AG04450 (cell line): ENCODE data around the gene PTGIS. TPM values are rescaled to one million over a fixed set of nuclear protein-coding genes. Genes with fewer than 3 reads are reported as not detected.

Experiments
- CTCF ChIA-PET: fragments of 300-600, 350-600 bp; formaldehyde crosslinking; extraction: SDS; loops from one replicate; lab custom pipeline; 2022; ENCODE audit warnings: antibody characterized with exemption, inconsistent platforms; lab: Charles Lee
- POLR2A ChIA-PET: fragments of 350-600 bp; formaldehyde crosslinking; extraction: SDS; loops from one replicate; lab custom pipeline; 2021; ENCODE audit warnings: antibody characterized with exemption, inconsistent platforms; lab: Yijun Ruan, JAX
- DNase-seq: peaks from one replicate; pipeline ENCODE4 v3.0.0-alpha.2; 2011; ENCODE audit warnings: low read depth, low spot score
- H3K27ac ChIP-seq: one replicate; pipeline ENCODE4 v1.5.1; 2012; ENCODE audit warnings: low read depth, low read length, control low read depth
- H3K27me3 ChIP-seq: one replicate; pipeline ENCODE4 v1.6.0; 2012; ENCODE audit warnings: low read length; ENCODE audit not compliant: control insufficient read depth, insufficient read depth
- H3K4me3 ChIP-seq: 2 replicates; pipeline ENCODE4 v1.5.1; 2011; ENCODE audit warnings: mild to moderate bottlenecking, low read depth, low read length, control low read depth
- H3K9me3 ChIP-seq: 2 replicates; pipeline ENCODE4 v1.5.1; 2012; ENCODE audit warnings: low read length; ENCODE audit not compliant: control insufficient read depth, insufficient read depth
- polyA plus RNA-seq: library from polyadenylated mRNA; depleted of rRNA; stranded (reverse); fragments of >200 nt; gene quantifications from 2 replicates; pipeline ENCODE4 v1.2.3, GENCODE V29; 2011
- TF ChIP-seq, protein P1 (sequence below): IDR thresholded peaks from 2 replicates; pipeline ENCODE4 v1.5.1; 2011; ENCODE audit warnings: low read depth, low read length, control low read depth, inconsistent platforms

PTGIS gene
- polyA plus RNA-seq, 1 experiment = 8.1 TPM

DNA sequence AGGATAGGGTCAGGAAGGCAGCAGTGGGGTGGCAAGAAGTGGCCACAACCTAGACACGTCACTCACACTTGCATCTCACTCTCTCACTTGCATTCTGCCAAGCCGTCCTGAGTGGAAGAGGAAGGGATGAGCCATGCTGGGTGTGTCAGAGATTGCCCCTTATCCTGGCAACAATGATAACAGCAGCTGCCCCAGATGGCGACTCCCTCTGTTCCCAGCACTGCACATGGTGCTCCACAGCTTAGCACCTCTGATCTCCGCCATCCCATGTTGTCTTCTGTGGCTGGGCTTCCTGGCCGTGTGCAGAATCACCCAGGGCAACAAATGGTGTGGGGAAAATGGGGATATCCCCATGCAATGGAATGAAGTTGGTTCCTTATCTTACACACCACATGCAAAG lies 96.5 kb downstream of the PTGIS start:
- POLR2A ChIA-PET = no interaction called here
- Histone ChIP-seq H3K27ac (no peak overlapping the region), H3K27me3 (peaks cover 39% of the 10 kb centered on the region), H3K9me3 (no peaks in the 10 kb centered on the region), H3K4me3 (no peak overlapping the region)
- CTCF ChIA-PET = interaction anchor here (1.7 kb wide), 1 partner anchor 13 kb away, joined by 7 read pairs; no protein-coding TSS in a partner anchor
- TF ChIP-seq, protein P1, sequence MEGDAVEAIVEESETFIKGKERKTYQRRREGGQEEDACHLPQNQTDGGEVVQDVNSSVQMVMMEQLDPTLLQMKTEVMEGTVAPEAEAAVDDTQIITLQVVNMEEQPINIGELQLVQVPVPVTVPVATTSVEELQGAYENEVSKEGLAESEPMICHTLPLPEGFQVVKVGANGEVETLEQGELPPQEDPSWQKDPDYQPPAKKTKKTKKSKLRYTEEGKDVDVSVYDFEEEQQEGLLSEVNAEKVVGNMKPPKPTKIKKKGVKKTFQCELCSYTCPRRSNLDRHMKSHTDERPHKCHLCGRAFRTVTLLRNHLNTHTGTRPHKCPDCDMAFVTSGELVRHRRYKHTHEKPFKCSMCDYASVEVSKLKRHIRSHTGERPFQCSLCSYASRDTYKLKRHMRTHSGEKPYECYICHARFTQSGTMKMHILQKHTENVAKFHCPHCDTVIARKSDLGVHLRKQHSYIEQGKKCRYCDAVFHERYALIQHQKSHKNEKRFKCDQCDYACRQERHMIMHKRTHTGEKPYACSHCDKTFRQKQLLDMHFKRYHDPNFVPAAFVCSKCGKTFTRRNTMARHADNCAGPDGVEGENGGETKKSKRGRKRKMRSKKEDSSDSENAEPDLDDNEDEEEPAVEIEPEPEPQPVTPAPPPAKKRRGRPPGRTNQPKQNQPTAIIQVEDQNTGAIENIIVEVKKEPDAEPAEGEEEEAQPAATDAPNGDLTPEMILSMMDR = no peak
- no peak for DNase-seq

DNA sequence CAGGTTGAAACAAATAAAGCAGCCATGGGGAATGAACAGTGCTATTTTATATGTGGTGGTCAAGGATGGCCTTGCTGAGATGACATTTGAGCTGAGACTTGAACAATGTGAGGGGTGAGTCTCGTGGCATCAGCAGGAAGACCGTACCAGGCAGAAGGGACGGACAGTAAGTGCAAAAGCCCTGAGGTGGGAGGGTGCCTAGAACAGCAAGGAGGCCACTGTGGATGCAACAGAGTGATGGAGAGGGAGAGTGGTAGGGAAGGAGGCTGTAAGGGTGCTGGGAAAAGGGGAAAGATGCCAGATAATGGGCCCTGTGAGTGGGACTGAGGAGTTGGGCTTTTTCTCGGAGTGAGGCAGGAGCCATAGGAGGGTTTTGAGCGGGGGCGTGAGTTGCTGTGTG lies 97.0 kb downstream of the PTGIS start:
- peaks cover 37% of the 10 kb centered on the region for H3K27me3 ChIP-seq
- ChIA-PET CTCF (interaction anchor here (1.6 kb wide), 1 partner anchor 13 kb away, joined by 5 read pairs; no protein-coding TSS in a partner anchor), POLR2A (no interaction called here)
- no peaks in the 10 kb centered on the region for H3K9me3 ChIP-seq
- DNase-seq = no peak
- TF ChIP-seq, protein P1 = no peak
- no peak overlapping the region for H3K27ac ChIP-seq
- H3K4me3 ChIP-seq = no peak overlapping the region

DNA sequence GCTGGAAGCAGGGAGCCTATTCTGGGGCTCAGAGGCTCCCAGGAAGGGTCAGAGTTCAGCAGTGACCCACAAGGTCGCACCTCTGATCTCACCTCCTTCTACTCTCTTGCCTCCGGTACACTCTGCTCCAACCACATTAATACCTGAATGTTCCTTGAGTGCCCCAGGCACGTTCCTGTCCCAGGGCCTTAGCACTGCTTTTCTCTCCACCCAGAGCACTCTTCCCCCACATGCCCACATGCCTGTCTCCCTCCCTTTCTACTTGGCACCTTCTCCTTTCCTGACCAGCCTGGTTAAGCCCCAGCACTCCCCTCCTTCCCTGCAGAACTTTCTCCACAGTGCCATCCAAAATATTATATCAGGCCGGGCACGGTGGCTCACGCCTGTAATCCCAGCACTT lies 98.9 kb downstream of the PTGIS start:
- peaks cover 31% of the 10 kb centered on the region for H3K27me3 ChIP-seq
- CTCF ChIA-PET = no interaction called here

DNA sequence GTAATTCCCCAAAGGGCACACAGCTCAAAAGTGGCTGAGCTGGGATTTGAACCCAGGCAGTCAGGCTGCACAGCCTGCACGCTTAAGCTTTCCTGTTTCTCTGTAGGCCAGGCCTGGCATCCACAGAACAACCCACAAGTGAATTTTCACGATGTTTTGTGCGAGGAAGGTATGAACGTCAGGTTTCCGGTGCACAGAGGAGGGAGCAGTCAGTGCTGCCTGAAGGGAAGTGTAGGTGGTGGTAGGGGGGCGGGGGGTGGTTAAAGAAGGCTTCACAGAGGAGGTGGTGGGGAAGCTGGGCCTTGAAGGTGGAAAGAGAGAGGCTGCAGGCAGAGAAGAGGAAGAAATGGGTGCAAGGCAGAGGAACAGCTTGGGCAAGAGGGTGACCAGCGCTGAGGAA lies 99.5 kb downstream of the PTGIS start:
- POLR2A ChIA-PET = no interaction called here
- no peak overlapping the region for H3K4me3 ChIP-seq
- CTCF ChIA-PET = interaction anchor here (0.6 kb wide), 1 partner anchor 15 kb away, joined by 3 read pairs; no protein-coding TSS in a partner anchor
- H3K27me3 ChIP-seq = peaks cover 25% of the 10 kb centered on the region
- H3K27ac ChIP-seq = no peak overlapping the region
- DNase-seq = no peak
- no peaks in the 10 kb centered on the region for H3K9me3 ChIP-seq
- TF ChIP-seq, protein P1 = no peak

More for the DNA sequence above, 98.9 kb downstream of the PTGIS start:
- POLR2A ChIA-PET = no interaction called here
- no peak for DNase-seq
- Histone ChIP-seq H3K27ac (no peak overlapping the region), H3K9me3 (no peaks in the 10 kb centered on the region), H3K4me3 (no peak overlapping the region)
- TF ChIP-seq, protein P1 = no peak

DNA sequence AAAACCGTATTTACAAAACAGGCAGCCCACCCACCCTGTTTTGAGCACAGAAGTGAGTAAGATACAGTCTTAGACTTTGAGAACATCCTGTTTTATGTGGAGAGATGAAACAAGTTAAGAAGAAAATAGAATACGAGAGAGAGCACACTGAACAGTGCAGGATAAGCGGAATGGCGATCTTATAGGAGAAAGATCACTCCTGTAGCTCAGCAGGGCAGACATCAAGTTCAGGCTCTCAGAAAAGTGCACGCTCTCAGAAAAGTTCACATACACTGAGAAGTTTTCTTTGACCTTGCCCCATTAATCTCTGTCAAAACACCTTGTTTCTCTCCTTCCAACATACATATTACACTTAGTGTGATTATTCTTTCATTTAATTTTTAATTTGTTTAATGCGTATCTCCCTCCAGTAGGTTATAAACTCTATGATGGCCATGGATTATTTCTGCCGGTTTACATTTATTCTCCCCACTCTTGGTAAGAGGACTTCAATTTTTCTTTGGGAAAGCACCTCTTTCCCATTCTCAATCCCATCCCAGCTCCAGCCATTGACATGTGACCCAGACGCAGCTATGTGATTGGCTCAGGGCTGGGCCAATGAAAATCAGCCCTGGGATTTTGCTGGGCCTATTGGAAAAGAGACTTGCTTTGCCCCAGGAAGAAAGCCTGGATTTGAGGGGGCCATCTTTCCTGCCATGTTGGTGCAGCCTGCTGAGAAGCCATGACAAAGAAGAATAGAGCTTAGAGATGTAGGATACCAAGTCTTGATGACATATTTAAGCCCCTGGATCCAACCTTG lies 101.6 kb downstream of the PTGIS start:
- ChIA-PET POLR2A (no interaction called here), CTCF (interaction anchor here (0.6 kb wide), 1 partner anchor 139 kb away, joined by 5 read pairs; no protein-coding TSS in a partner anchor)
- Histone ChIP-seq H3K4me3 (no peak overlapping the region), H3K27me3 (peaks cover 20% of the 10 kb centered on the region), H3K9me3 (no peaks in the 10 kb centered on the region), H3K27ac (no peak overlapping the region)
- no peak for DNase-seq
- TF ChIP-seq, protein P1 = no peak
